T-helper 22 cell (primary cell): ENCODE results near the gene FADS1.

Experiments
- DNase-seq: peaks from one replicate; pipeline ENCODE4 v3.0.0-alpha.2; 2020; ENCODE audit warnings: low read depth

Gene FADS1

DNA sequence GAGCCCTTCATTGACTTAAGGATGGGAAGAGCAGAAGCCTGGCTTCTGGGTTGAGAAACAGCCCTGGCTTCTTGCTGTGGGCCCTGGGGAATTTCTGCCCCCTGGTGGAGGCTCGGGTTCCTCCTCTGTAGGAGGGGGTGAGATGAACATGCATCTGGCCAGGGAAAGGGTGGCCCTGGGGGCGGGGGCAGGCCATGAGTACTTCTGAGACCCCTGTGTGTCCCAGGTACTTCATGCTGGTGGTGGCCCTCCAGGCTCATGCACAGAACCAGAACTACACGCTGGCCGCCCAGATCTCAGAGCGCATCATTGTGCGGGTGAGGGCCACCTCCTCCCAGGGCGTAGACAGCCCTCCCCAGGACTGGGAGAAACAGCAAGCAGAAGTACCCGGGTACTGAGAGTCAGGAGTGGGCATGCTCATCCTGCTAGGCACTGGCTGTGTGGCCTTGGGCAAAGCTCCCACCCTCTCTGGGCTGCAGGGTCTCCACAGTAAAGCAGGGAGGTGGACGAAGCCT, 40.2 kb downstream of the FADS1 start:
- no peak for DNase-seq

DNA sequence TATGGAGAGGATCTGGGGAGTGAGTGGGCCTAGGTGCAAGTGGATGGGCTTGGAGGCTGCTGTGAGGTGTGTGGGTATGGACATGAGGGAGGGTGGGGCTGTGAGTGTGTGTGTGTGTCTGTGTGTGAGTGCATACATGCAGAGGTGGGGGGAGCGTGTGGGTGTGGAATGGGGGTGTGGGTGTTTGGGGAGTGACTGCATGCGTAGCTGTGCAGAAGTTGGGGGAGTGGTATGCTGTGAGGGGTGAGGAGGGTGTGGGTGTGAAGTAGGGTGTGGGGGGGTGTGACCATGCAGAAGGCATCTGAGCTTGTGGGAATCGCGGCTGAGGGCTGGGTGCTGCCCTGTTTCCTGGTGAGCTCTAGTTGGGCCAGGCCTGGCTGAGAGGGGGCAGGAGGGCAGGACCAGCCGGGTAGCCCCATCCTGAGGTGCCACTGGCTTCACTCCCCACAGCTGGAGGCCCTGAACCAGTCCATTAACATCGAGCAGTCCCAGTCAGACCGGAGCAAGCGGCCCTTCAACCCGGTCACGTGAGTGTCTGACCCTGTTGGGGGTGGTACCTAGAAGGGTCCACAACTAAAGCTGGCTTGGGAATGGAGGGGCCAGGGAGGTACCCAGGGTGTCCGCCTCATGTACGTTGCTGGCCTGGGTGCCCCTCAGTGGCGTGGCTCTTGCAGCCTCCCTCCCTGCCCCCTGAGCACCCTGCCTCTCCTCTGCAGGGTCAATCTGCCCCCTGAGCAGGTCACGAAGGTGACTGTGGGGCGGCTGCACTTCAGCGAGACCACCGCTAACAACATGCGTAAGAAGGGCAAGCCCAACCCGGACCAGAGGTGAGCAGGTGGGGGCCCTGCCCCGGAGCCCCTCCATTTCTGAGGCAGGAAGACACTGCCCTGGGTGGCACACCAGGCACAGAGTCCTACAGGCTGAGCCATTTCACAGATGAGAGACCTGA, 40.9 kb downstream of the FADS1 start:
- DNase-seq: no peak

DNA sequence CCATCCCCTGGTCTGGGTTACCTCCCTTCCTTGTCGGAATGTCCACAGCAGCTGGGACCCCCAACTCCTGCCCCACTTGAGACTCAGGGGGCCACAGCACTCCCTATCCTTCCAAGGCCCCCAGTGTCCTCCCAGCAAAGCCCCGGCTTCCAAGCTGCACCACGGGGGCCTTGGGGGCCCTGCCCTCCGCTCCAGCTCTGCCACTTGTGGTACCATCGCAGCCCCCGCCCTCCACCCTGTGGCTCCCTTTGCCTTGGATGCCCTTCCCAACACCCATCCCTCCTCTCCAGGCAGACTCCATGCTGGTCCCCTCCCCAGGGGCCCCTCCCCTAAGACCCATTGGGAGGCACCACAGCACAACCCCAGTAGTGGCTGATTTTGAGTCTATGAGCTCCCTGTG, 41.7 kb downstream of the FADS1 start:
- no peak for DNase-seq

DNA sequence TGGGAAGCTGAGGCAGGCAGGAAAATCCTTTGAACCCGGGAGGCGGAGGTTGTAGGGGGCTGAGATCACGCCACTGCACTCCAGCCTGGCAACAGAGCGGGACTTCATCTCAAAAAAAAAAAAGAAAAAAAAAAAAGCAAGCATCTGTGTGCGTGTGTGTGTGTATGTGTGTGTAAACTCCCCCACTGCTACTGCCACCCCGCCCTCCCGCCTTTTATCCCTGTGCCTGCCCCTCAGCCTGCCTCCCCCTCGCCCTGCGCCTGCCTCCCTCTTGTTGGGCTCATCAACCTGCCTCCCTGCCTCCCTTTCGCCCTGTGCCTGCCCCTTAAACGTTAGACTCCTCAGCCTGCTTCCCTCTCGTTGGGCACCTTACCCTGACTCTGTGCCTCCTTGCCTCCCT, 42.4 kb downstream of the FADS1 start:
- DNase-seq: no peak

DNA sequence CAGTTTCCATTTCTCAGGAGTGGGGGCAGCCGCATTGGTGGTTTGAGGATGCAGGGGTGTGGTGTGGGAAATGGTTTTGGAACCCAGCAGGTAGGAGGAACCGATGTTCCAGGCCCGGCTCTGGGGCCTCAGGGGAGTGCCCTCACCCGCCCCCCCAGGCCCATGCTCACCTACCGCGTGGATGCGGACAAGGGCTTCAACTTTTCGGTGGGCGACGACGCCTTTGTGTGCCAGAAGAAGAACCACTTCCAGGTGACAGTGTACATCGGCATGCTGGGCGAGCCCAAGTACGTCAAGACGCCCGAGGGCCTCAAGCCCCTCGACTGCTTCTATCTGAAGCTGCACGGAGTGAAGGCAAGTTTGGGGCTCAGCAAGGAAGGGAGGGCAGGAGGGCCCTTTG, 43.0 kb downstream of the FADS1 start:
- no peak for DNase-seq

DNA sequence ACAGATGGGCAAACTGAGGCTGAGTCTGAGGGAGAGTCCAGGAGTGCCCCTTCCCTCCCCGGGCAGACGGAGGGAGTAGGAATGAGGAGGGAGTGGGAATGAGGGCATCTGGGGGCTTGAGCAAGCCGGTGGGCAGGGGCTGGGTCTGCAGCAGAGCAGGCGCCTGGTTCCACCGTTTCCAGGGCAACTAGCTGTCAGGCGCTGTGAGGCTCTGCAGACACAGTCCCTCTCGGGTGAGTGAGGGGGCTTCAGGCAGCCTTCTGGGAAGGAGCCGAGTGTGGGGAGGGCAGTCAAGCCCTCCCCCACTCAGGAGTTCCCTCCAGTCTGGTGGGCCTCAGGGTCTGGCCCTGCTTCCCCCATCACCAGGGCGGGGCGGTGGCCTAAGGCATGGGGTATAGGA, 43.4 kb downstream of the FADS1 start:
- DNase-seq: no peak

DNA sequence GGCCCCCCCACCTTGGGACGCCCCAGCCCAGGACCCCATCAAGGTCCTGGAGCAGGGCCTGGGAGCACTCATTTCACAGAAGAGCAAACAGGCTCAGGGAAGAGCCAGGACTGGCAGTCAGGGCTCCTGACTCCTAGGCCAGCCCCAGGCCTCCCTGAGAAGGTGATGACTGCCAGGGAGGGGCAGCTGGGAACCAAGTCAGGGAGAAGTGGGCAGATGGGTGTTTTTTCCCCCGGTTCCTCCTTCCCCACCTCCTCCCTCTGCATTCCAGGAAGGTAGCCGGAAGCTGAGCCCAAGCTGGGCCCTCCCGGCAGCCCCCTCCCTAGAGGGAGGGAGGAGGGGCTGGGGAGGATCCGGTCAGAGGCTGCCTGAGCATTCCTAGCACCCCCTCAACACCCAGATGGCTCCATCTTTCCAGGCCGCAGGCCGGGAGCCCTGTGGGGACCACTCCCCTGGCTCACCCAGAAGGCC, 44.8 kb downstream of the FADS1 start:
- no peak for DNase-seq

DNA sequence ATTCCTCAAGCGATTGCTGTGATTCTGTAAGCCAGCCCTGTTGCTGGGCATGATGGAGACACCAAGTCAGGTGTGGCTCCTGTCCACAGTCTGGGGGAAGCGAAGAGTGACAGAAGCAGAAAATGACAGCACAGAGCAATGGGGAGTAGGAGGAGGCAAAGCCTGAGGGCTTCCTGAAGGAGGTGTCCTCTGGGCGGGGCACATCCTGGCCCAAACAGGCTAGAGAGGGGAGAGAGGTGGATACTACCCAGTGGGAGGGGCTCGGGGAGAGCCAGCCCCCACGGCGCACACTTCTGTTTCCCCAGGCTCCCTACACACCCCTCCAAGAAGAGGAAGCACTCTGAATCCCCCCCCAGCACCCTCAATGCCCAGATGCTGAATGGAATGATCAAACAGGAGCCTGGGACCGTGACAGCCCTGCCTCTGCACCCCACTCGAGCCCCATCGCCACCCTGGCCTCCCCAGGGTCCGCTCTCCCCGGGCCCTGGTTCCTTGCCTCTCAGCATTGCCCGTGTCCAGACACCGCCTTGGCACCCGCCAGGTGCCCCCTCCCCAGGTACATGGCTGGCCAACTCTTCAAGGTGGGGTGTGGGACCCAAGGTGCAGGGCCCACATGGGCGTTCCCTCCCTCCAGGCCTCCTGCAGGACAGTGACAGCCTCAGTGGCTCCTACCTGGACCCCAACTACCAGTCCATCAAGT, 45.5 kb downstream of the FADS1 start:
- no peak for DNase-seq

DNA sequence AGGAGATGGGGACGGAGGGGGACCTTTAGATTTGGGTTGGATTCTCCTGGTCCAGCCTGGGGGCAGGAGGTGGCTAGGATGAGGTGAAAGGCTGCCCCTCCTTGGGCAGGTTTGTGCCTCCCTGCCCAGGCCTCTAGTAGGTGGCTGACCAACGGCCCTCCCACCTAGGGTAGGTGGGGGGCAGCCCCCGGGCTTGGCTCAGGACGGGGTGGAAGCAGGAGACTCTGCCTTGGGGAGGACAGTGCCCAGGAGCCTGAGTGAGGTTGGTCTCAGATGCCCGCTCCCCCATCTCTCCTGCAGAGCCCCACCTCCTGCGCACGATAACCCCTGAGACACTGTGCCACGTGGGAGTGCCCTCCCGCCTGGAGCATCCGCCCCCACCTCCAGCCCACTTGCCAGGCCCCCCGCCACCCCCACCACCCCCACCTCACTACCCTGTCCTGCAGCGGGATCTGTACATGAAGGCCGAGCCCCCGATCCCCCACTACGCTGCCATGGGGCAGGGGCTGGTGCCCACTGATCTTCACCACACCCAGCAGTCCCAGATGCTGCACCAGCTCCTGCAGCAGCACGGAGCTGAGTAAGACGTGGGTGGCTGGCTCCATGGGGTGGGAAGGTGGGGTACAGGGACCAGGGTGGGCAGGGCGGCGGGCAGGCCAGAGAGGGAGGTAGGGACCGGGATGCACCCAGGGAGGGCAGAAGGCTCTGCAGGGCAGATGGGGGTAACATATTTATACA, 46.7 kb downstream of the FADS1 start:
- no peak for DNase-seq

DNA sequence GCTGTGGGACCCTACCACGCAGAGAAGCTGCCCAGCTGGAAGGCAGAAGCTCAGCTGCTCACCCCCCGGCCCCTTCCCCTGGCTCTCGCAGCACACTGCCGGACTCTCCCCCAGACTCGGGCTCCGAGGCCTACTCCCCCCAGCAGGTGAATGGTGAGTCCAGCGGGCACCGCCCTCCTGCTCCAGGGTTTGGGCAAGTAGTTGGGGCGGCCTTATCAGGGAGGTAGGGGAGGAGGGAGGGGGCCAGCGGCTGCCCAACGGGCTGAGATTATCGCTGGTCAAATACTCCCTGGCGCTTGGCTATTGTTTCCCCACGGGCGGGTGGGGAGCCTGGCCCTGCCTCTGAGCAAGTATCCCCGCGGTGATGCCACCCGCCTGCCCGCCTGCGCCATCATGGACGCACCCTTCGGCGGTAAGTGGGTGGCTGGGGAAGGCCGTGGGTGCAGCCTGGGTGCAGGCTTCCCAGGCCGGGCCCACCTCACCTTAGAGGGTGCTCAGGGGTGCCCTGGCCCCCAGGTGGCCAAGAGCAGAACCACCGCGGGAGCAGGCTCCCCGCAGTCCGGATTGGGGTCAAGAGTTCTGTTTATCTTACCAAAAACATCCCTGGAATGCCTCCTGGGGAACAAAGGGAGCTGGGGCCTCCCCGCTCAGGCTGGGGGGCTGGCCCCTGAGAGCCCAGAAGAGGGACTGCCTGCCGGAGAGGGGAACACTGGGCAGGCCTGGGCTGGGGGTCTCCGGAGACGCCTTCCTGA, 47.5 kb downstream of the FADS1 start:
- DNase-seq: no peak

DNA sequence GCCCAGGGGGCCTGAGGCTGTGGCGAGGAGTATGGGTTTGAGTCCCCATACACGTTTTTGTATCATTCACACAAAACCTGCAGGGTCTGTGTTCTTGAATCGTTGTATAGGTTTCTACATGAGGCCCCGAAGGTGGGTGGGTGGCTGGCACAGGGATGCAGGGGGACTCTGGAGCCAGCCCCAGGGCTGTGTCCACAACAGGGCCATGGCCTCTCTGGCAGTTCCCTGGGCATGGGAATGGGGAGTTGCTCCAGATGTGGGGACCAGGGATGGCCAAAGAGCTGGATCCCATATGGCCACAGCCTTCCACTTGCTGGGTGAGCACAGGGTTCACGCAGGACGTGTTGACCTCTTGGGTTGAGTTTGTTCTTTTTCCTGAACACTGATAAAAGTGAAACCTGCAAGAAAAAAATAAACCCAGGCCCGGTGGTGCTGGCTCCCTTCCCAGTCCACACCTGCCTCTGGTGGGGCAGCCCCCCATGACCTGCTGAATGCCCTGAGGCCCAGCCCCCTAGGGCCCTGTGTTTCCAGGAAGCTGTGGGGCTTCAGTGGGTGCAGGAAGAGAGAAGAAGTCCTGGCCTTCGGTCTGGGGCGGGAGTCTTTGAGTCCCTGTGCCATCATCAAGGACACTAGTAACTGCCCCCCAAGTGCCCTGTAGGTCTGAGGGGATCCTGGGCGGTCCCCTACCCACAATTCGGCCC, 48.3 kb downstream of the FADS1 start:
- DNase-seq: no peak

DNA sequence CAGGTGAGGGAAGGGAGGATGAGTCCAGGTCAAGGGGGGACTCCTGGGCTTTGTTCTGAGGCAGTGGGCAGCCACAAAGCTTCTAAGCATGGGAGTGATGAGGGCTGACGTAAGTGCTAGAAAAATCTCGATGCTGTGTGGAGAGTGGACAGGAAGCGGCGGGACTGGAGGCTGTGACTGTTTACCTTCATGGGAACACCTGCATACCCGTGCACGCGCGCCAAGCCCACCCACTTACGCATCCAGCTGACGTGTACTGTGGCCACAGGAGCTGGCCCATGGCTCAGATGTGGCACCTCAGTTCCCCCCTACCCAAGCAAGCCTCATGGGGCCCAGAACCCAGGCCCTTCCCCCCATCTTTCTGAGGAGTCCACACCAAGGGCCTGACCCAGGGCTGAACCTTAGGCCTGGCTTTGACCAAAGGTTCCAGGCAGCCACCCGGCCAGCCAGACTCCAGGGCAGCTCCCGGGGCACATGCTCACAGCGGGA, 50.4 kb downstream of the FADS1 start:
- DNase-seq: no peak

DNA sequence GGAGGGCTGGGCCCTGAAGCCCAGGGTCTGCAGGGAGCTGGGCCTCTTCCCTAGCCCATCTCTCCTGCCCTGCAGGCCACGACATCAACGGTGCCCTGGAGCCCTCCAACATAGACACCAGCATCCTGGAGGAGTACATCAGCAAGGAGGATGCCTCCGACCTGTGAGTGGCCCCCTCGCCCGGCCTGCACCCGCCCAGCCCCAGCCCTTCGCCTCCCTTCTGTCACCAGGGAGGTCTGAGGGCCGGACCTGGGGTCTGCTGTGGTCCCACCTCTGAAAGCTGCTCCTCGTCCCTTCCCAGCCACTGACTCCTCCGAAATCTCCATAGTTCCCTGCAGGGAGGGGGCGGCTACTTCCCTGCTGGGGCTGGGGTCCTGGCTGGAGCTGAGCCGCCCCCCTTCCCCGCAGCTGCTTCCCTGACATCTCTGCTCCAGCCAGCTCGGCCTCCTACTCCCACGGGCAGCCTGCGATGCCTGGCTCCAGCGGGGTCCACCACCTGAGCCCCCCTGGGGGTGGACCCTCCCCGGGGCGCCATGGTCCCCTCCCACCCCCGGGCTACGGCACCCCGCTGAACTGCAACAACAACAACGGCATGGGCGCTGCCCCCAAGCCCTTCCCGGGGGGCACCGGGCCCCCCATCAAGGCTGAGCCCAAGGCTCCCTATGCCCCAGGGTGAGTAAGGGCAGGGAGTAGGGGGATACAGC, 51.1 kb downstream of the FADS1 start:
- DNase-seq: no peak

DNA sequence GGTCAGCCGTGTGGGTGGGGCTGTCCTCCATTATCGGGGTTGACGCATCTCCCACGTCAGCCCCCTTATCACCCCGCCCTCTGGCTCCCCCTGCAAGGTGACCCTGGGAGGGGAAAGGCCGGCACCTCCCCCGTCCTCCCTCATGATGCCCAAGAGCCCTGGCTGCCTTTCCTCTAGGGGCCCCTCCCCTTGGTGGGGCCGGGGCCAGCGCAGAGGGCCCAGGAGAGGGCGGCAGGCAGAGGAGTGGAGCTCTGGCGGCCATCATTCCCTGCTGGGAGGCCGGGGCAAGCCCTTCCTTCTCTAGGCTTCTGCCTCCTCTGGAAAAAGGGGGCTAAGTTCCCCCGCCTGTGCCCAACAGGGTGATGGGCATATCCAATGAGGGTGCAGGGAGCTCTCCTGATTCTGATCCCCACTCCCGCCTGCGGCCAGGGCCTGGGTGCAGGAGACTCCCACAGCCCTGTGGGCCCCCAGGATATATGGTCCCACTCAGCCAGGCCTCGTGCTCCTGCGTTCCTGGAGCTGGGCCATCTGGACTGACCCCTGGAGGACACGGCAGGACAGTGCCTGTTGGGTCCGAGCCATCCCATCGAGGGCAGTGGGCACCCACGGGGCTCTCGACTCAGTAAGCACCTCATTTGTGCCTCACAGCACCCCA, 52.1 kb downstream of the FADS1 start:
- DNase-seq: no peak

DNA sequence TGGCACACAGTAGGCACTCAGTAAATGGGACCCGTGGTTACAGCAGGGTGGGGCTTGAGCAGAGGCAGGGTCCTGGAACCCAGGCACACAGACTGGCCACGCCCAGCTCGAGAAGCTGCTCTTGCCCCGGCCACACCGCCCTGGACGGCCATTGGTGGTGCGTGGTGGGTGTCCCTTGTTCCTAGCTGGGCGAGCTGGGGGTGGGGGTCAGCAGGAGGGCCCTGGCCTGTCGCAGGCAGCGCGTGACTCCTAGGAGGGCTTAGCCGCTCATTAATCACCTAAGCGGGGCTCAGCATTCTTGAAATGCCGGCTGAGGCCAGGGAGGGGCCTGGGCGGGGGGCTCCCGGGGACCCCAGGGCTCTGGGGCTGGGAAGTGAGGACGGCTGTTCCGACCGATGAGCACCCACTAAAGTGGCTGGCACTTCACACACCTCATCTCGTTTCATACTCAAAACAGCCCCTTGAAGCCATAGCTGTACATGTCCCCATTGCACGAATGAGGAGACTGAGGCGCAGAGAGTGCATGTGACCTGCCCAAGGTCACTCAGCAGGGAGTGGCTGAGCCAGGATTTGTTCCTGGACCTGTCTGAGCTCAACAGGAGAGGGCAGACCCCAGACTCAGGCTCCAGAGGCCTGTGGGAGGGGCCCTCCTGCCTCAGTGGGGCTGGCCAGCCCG, 52.7 kb downstream of the FADS1 start:
- DNase-seq: no peak

DNA sequence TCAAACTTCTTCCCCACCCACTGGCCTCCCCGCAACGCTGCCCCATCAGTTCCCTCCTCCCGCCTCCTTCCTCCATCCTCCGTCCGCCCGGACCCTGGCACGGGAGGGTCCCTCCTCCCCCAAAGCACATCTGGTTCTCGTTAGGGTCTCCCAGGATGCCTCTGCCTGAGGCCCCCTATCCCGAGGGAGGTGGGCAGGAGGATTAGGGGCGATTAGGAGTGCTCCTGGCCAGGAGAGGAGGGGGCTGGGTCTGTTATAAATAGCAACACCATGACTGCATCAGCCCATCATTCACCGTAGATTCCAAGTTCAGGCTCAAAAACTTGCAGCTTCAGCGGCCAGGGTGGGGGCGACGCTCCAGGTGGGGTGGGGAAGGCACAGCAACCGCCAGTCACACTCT, 54.0 kb downstream of the FADS1 start:
- DNase-seq: no peak

DNA sequence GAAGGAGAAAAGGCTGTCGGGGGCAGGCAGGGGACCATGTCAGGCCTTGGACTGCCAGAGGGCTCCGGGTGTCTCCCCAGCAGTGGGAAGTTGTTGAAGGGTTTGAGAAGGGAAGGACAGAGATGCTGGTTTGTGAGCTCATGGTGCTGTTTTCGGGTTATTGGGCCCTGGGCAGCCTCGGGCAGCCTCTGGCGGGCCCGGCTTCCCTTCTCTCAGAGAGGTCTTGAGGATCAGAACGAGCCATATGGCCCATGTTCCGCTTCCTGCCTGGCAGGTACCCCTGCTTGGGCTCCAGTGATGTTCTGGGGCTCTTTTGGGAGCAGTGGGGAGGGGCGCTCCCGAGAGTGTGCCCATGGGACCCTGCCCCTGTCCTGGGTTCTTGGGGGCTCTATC, 54.6 kb downstream of the FADS1 start:
- no peak for DNase-seq

DNA sequence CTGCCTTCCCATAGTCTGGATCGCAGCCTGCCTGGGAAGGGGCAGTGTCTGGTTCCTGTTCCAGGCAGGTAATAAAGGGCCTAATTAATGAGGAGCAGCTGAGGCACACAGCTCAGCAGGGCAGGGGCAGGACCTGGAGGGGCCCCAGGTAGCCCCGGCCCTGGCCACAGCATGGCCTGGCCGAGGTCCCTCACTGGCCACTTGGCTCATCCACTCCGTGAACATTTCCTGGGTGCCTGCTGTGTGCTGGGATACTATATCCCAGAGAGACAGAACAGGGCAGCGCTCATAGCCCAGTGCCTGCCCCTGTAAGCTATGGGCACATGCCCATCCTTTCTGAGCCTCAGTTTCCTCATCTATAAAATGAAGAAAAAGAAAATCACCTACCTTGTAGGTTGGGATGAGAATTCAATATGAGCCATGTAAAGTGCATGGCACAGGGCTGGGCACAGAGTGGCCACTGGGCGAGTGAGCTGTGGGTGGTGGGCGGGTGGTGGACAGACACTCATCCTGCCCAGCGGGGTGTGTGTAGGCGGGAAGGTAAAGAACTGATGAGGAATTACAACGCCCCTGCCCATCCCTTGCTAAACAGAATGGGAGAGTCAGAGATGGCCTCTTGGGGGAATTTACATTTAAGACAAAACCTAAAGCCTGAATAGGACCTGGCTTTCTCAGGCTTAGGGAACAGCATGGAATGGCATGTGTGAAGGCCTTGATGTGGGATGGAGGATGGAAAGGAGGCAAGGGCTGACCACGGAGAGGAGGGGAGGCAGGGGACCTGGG, 55.2 kb downstream of the FADS1 start:
- no peak for DNase-seq
